ENCODE results near the gene RAD21L1. TPM values are rescaled to one million over a fixed set of nuclear protein-coding genes. Genes with fewer than 3 reads are reported as not detected.

The RAD21L1 gene
- total RNA-seq, 4 donors from 2014 or later = not detected

- intact Hi-C loops (cut with DNase I; ENCODE audit: low total_unique reads) = no loop called here
- no peaks in the 10 kb centered on the region for H3K36me3 ChIP-seq
- H3K27ac ChIP-seq = no peak overlapping the region
- H3K27me3 ChIP-seq = no peaks in the 10 kb centered on the region
- no peaks in the 10 kb centered on the region for H3K9me3 ChIP-seq
- H3K4me3 ChIP-seq = no peak overlapping the region
- H3K4me1 ChIP-seq = no peaks in the 10 kb centered on the region
- no peak for DNase-seq
- TF ChIP-seq CTCF (IDR thresholded peaks at IDR 0.05) (no peak), POLR2A (IDR thresholded peaks at IDR 0.05) (no peak)
These were observed 58.0 kb downstream of the RAD21L1 start for GRCh38 chr20:1283522-1284510.

- Histone ChIP-seq H3K9me3 (no peaks in the 10 kb centered on the region), H3K27ac (no peak overlapping the region), H3K4me1 (no peaks in the 10 kb centered on the region), H3K36me3 (no peaks in the 10 kb centered on the region), H3K4me3 (no peak overlapping the region), H3K27me3 (no peaks in the 10 kb centered on the region)
- no peak for DNase-seq
- TF ChIP-seq POLR2A (IDR thresholded peaks at IDR 0.05) (no peak), CTCF (IDR thresholded peaks at IDR 0.05) (no peak)
- intact Hi-C loops (cut with DNase I; ENCODE audit: low total_unique reads) = no loop called here
These were observed 60.6 kb downstream of the RAD21L1 start for GRCh38 chr20:1286267-1287024.

GRCh38 chr20:1287306-1287705 lies 61.5 kb downstream of the RAD21L1 start:
- TF ChIP-seq POLR2A (IDR thresholded peaks at IDR 0.05) (no peak), CTCF (IDR thresholded peaks at IDR 0.05) (no peak)
- DNase-seq = no peak
- Histone ChIP-seq H3K27me3 (no peaks in the 10 kb centered on the region), H3K4me3 (no peak overlapping the region), H3K36me3 (no peaks in the 10 kb centered on the region), H3K9me3 (no peaks in the 10 kb centered on the region), H3K4me1 (no peaks in the 10 kb centered on the region), H3K27ac (no peak overlapping the region)
- intact Hi-C loops (cut with DNase I; ENCODE audit: low total_unique reads) = no loop called here

GRCh38 chr20:1287787-1288569 lies 62.1 kb downstream of the RAD21L1 start:
- intact Hi-C loops (cut with DNase I; ENCODE audit: low total_unique reads) = no loop called here
- DNase-seq = no peak

More at GRCh38 chr20:1287787-1288569, 62.1 kb downstream of the RAD21L1 start:
- no peak overlapping the region for H3K4me3 ChIP-seq
- no peaks in the 10 kb centered on the region for H3K36me3 ChIP-seq
- no peak for TF ChIP-seq CTCF (IDR thresholded peaks at IDR 0.05)
- no peak for TF ChIP-seq POLR2A (IDR thresholded peaks at IDR 0.05)
- no peaks in the 10 kb centered on the region for H3K9me3 ChIP-seq
- no peaks in the 10 kb centered on the region for H3K4me1 ChIP-seq
- H3K27ac ChIP-seq = no peak overlapping the region
- H3K27me3 ChIP-seq = no peaks in the 10 kb centered on the region

Measured in uterus (tissue), 4 donors.